ENCODE results near the gene SPACDR.
"Not testable (repeated sequence)": the region's sequence is repeated elsewhere in the genome, so short reads cannot be mapped to it uniquely, and the experiment has no call there.

SPACDR gene, protein sequence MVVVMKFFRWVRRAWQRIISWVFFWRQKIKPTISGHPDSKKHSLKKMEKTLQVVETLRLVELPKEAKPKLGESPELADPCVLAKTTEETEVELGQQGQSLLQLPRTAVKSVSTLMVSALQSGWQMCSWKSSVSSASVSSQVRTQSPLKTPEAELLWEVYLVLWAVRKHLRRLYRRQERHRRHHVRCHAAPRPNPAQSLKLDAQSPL

DNA sequence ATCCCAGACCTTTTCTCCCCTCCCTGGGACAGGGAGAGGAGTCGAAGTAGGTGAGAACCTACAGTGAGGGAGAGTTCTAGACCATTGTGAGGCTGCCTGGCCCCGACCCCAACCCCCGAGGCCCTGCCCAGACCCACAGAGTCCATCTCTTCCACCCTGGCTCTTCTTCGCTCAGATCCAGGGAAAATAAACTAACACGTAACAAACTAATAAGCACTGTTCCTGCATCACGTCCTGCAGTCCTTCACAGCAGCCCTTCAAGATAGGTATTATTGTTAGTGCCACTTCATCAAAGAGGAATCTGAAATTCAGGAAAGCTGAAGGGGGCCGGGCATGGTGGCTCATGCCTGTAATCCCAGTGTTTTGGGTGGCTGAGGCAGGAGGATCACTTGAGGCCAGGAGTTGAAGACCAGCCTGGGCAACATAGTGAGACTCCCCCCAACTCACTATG lies at the start of gene SPACDR:
TSS of gene SPACDR (minus strand) at position 51 of the 451 bp plus-strand sequence. CDS start 235 bp downstream, outside the sequence.
- Mint-ChIP-seq H3K4me3 (no peak within 1 kb of the TSS), H3K4me1 (peaks cover 8 to 25% of the 10 kb centered on the region in 2 donors), H3K36me3 (peaks cover 43 to 64% of the 10 kb centered on the region in 2 donors), H3K9me3 (no peaks in the 10 kb centered on the region), H3K27me3 (no peaks in the 10 kb centered on the region), H3K27ac (peak within 1 kb of the TSS; percentile 42)
- DNase-seq, result no peak
- no peak for ATAC-seq (replicated peaks)

DNA sequence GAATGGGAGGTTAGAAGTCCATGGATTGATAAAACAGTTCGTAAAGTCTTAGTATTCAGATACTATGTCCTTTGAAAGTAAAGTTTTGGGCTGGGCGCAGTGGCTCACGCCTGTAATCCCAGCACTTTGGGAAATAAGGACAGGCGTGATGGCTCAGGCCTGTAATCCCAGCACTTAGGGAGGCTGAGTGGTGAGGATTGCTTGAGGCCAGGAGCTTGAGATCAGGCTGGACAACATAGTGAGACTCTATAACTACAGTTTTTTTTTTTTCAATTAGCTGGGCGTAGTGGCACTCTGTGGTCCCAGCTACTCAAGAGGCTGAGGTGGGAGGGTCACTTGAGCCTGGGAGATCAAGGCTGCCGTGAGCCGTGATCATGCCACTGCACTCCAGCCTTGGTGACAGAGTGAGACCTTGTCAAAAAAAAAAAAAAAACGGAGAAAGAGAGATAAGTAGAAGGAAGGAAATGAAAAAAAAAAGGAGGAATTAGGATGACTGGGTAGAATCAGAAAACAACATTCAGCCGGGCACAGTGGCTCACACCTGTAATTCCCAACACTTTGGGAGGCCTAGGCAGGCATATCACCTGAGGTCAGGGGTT lies 49.3 kb upstream of the SPACDR start:
- Mint-ChIP-seq H3K36me3 (no peaks in the 10 kb centered on the region), H3K27ac (no peak overlapping the region), H3K4me3 (no peak overlapping the region), H3K9me3 (no peaks in the 10 kb centered on the region), H3K4me1 (peaks cover 0 to 2% of the 10 kb centered on the region in 2 donors), H3K27me3 (peaks cover 19 to 30% of the 10 kb centered on the region in 2 donors)
- DNase-seq (no peak), ATAC-seq (replicated peaks) (no peak)

DNA sequence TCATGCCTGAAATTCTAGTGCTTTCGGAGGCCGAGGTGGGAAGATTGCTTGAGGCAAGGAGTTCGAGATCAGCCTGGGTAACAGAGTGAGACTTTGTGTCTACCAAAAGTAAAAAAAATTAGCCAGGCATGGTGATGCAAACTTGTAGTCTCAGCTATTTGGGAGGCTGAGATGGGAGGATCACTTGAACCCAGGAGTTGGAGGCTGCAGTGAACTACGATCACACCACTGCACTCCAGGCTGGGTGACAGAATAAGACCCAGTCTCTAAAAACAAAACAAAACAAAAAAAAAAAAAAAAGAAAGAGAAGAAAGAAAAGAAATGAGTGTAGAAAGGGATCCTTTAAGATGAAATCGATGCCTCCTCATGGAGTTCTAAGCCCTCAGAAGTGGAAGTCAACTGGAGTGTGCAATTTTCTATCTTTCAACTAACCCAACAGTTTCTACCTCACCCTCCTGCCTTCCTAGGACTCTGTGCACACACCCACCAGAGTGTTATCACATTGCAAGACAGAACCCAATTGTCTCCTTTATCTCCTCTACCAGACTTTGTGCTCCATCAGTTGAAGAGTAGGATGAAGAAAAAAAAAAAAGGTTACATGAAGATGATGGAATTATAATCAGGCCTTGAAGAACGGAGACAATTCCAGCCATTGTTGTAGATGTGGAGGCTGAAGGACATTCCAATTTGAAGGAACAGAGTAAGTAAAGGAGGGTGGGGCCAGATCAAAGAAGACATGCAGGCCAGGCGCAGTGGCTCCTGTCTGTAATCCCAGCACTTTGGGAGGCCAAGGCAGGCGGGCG lies 46.6 kb upstream of the SPACDR start:
- Mint-ChIP-seq H3K4me1 (peaks cover 0 to 2% of the 10 kb centered on the region in 2 donors), H3K27ac (no peak overlapping the region), H3K27me3 (peaks cover 19 to 39% of the 10 kb centered on the region in 2 donors), H3K36me3 (no peaks in the 10 kb centered on the region), H3K4me3 (no peak overlapping the region), H3K9me3 (no peaks in the 10 kb centered on the region)
- ATAC-seq (replicated peaks) (no peak), DNase-seq (no peak)

DNA sequence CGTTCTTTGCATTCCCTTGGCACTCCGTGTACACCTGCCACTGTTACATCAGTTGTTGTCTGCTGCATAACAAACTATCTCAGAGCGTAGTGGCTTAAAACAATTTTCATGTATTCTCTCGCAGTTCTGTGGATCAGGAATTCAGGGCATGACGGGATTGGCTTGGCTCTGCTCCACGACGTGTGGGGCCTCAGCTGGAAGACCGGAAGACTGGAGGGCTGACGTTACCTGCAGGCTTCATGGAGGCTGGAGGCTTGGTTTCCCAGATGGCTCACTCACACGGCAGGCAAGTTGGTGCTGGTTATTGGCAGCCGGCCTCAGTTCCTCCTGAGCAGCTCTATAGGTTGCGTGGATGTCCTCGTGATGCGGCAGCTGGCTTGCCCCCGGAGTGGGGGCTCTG lies 45.2 kb upstream of the SPACDR start:
- Mint-ChIP-seq H3K4me1 (peaks cover 0 to 2% of the 10 kb centered on the region in 2 donors), H3K4me3 (no peak overlapping the region), H3K27ac (no peak overlapping the region), H3K36me3 (no peaks in the 10 kb centered on the region), H3K9me3 (no peaks in the 10 kb centered on the region), H3K27me3 (peaks cover 15 to 33% of the 10 kb centered on the region in 2 donors)
- ATAC-seq (replicated peaks) (no peak), DNase-seq (no peak)

DNA sequence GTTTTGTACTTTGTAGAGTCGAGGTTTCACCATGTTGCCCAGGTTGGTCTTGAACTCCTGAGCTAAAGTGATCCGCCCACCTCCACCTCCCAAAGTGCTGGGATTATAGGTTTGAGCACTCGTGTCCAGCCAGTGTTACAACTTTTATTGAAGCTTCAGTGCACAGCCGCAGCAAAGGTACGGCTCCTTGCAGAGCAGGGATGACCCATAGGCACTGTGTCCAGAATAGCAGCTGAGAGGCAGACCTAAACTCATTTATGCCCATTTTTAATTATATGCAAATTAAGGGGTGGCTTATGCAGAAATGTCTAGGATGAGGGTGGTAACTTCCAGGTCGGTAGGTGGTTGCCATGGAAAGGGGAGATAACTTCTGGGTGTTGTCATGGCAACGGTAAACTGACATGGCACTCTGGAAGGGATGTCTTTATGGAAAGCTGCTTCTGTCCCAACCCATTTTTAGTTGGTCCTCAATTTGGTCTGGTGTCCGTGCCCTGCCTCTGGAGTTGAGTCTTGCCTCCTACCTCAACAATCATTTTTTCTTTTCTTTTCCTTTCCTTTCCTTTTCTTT lies 42.4 kb upstream of the SPACDR start:
- DNase-seq (no peak), ATAC-seq (replicated peaks) (no peak)
- peaks cover 2 to 4% of the 10 kb centered on the region in 2 donors for H3K4me1 Mint-ChIP-seq
- peaks cover 11 to 17% of the 10 kb centered on the region in 2 donors for H3K27me3 Mint-ChIP-seq
- no peaks in the 10 kb centered on the region for H3K9me3 Mint-ChIP-seq
- H3K4me3 Mint-ChIP-seq, result no peak overlapping the region
- no peaks in the 10 kb centered on the region for H3K36me3 Mint-ChIP-seq
- H3K27ac Mint-ChIP-seq, result no peak overlapping the region

DNA sequence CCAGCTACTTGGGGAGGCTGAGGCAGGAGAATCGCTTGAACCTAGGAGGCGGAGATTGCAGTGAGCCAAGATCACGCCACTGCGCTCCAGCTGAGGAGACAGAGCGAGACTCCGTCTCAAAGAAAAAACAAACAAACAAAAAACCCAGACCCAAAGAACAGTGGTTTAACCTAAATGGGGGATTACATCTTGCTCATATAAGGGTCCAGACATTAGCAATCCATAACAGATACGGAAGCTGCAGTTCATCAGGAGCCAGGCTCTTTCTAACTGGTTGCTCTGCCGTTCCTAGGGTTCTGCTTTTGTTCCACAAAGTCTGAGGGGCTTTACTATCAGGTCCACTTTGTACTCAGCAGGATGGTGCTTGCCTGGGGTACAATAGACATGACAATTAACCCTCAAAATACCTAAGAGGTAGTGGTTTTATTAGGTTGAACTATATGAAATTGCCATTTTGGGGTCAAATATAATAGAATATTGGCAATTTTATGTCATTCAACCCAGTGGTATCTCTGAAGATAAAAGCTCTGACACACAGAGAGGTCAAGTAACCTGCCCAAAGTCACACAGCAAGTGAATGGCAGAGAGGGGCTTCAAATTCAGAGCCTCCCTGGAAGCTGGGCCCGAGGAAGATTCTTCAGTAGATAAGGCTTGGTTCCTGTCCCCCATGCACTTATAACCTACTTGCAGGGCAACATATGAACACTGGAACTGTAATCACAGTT lies 41.0 kb upstream of the SPACDR start:
- Mint-ChIP-seq H3K27me3 (peaks cover 5 to 17% of the 10 kb centered on the region in 2 donors), H3K4me1 (peaks cover 2 to 4% of the 10 kb centered on the region in 2 donors), H3K9me3 (no peaks in the 10 kb centered on the region), H3K36me3 (no peaks in the 10 kb centered on the region), H3K27ac (no peak overlapping the region), H3K4me3 (no peak overlapping the region)
- ATAC-seq (replicated peaks) (no peak), DNase-seq (no peak)

DNA sequence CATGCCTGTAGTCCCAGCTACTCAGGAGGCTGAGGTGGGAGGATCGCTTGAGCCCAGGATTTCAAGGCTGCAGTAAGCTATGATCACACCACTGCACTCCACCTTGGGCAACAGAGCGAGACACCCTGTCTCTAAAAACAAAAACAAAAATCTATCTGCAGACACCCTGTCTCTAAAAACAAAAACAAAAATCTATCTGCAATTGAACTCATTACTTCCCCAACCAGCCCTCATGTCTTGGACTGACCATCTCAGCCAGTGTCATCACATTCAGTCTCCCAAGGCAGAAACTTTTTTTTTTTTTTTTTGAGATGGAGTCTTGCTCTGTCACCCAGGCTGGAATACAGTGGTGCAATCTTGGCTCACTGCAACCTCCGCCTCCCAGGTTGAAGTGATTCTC lies 40.0 kb upstream of the SPACDR start:
- H3K27ac Mint-ChIP-seq; H3K36me3 Mint-ChIP-seq; ATAC-seq (replicated peaks); H3K9me3 Mint-ChIP-seq; DNase-seq; H3K4me1 Mint-ChIP-seq; H3K4me3 Mint-ChIP-seq: not testable (repeated sequence)
- H3K27me3 Mint-ChIP-seq, result peaks cover under 1 to 12% of the 10 kb centered on the region in 2 donors

DNA sequence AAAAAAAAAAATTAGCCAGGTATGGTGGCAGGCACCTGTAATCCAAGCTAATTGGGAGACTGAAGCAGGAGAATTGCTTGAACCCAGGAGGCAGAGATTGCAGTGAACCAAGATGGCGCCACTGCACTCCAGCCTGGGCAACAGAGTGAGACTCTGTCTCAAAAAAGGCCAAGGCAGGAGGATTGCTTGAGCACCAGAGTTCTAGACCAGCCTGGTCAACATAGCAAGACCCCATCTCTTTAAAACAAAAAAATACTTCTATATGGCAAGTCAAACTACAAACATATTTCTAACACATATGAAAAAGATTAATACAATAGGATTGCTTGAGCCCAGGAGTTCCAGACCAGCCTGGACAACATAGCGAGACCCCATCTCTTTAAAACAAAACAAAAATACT lies 36.7 kb upstream of the SPACDR start:
- not testable (repeated sequence) for H3K4me3 Mint-ChIP-seq; ATAC-seq (replicated peaks); H3K36me3 Mint-ChIP-seq; H3K27ac Mint-ChIP-seq; DNase-seq; H3K4me1 Mint-ChIP-seq; H3K9me3 Mint-ChIP-seq
- peaks cover 11 to 13% of the 10 kb centered on the region in 2 donors for H3K27me3 Mint-ChIP-seq

DNA sequence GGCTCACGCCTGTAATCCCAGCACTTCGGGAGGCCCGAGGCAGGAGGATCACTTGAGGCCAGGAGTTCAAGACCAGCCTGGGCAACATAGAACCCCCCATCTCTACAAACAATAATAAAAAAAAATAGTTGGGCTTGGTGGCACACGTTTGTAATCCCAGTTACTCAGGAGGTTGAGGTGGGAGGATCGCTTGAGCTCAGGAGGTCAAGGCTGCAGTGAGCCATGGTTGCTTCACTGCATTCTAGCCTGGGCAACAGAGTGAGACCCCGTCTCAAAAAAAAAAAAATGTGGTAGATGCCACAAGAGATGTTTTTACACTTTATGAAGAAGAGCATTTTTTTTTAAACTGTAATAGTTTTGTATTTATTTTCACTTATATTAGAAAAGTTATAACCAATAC lies 32.4 kb upstream of the SPACDR start:
- DNase-seq, result no peak
- peaks cover 6 to 11% of the 10 kb centered on the region in 2 donors for H3K4me1 Mint-ChIP-seq
- no peaks in the 10 kb centered on the region for H3K36me3 Mint-ChIP-seq
- ATAC-seq (replicated peaks), result no peak
- H3K27ac Mint-ChIP-seq, result no peak overlapping the region
- no peaks in the 10 kb centered on the region for H3K9me3 Mint-ChIP-seq
- H3K4me3 Mint-ChIP-seq, result no peak overlapping the region
- peaks cover 35 to 55% of the 10 kb centered on the region in 2 donors for H3K27me3 Mint-ChIP-seq

DNA sequence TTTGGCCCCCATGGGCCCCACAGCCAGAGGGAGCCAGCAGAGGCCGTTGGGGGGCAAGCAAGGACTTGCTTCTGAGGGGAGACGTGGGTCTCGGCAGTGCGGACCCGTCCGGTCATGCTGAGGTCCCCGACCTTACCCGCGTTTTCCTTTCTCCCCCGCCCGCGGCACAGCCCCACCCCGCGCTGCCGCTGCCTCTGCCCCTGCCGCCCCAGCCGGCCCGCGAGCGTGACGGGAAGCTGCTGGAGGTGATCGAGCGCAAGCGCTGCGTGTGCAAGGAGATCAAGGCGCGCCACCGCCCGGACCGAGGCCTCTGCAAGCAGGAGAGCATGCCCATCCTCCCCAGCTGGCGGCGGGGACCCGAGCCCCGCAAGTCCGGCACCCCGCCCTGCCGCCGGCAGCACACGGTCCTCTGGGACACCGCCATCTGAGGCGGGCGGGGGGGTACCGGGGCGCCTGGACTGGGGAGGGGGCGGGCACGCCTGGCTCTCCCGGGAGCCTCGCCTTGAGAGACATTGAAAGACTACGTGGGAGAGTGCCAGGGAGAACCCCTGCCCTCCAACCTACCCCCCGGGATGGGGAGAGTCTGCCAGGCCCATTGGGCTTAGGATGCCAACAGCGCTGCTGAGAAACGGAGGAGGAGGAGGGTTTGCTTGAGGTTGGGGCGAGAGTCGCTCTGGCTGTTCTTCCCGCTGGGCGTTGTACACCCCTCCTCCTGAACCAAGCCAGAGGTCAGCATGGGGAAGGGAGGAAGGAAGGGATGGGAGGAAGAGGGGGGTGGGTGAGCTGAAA lies 29.6 kb upstream of the SPACDR start:
- Mint-ChIP-seq H3K27me3 (peaks cover 55 to 81% of the 10 kb centered on the region in 2 donors), H3K4me3 (peak overlapping the region; percentile 72), H3K9me3 (no peaks in the 10 kb centered on the region), H3K4me1 (peaks cover 12 to 13% of the 10 kb centered on the region in 2 donors), H3K27ac (no peak overlapping the region), H3K36me3 (no peaks in the 10 kb centered on the region)
- DNase-seq (no peak), ATAC-seq (replicated peaks) (peak; percentile 82)

DNA sequence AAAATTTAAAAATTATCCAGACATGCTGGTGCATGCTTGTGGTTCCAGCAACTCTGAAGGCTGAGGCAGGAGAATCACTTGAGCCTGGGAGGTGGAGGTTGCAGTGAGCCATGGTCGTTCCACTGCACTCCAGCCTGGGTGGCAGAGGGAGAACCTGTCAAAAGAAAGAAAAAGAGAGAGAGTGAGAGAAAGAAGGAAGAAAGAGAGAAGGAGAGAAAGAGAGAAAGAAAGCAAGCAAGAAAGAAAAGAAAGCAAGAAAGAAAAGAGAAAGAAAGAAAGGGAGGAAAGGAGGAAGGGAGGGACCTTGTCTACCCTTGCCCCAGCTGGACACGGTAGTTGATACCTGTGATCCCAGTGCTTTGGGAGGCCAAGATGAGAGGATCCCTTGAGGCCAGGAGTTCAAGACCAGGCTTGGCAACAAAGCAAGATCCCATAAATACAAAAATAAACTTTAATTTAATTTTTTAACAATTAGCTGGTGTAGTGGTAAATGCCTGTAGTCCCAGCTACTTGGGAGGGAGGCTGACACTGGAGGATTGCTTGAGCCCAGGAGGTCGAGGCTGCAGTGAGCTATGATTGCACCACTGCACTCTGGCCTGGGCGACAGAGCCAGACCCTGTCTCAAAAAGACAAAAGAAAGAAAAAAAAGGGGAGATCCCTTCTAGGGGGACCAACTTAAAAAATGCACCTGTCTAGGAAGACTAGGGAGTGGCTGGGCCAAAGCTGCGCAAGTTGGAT lies 28.8 kb upstream of the SPACDR start:
- H3K27ac Mint-ChIP-seq, result no peak overlapping the region
- DNase-seq, result no peak
- H3K4me1 Mint-ChIP-seq, result peaks cover 12 to 13% of the 10 kb centered on the region in 2 donors
- H3K4me3 Mint-ChIP-seq, result peak overlapping the region; percentile 72
- peak in 1 of 2 donors; percentile 14 for ATAC-seq (replicated peaks)
- peaks cover 55 to 81% of the 10 kb centered on the region in 2 donors for H3K27me3 Mint-ChIP-seq
- no peaks in the 10 kb centered on the region for H3K36me3 Mint-ChIP-seq
- H3K9me3 Mint-ChIP-seq, result no peaks in the 10 kb centered on the region

DNA sequence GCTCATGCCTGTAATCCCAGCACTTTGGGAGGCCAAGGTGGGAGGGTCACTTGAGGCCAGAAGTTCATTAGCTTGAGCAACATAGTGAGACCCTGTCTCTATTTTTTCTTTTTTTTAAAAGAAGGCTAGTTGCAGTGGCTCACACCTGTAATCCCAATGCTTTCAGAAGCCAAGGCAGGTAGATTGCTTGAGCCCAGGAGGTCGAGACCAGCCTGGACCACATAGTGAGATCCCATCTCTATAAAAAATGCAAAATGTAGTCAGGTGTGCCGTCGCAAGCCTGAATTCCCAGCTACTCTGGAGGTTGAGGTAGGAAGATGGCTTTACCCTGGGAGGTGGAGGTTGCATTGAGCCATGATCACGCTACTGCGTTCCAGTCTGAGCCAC lies 27.1 kb upstream of the SPACDR start:
- Mint-ChIP-seq H3K27ac (no peak overlapping the region), H3K27me3 (peaks cover 48 to 83% of the 10 kb centered on the region in 2 donors), H3K4me1 (peaks cover 12 to 13% of the 10 kb centered on the region in 2 donors), H3K36me3 (no peaks in the 10 kb centered on the region), H3K9me3 (no peaks in the 10 kb centered on the region), H3K4me3 (no peak overlapping the region)
- ATAC-seq (replicated peaks) (no peak), DNase-seq (no peak)

Measured in stimulated activated naive B cell treated with anti-CD40 and anti-IgM and Interleukin-4, amounts not matched to agents 10 μg/mL and 1 μg/mL and 100 μg/mL, for 72 hours (primary cell).